ENCODE measurements around the gene LY9.

GRCh38 chr1:160807738-160808137 lies 11.8 kb downstream of the LY9 start:
- no peak for TF ChIP-seq HNF4A (conservative IDR thresholded peaks at IDR 0.05)
- no peak for TF ChIP-seq CTCF (IDR thresholded peaks at IDR 0.05; ENCODE audit: low read depth, low read length, missing input control)
- no peak for TF ChIP-seq RAD21 (IDR thresholded peaks at IDR 0.05)
- no peak for TF ChIP-seq TAF1 (conservative IDR thresholded peaks at IDR 0.05)
- no peak for TF ChIP-seq REST (IDR thresholded peaks at IDR 0.05)
- TF ChIP-seq, protein P1, sequence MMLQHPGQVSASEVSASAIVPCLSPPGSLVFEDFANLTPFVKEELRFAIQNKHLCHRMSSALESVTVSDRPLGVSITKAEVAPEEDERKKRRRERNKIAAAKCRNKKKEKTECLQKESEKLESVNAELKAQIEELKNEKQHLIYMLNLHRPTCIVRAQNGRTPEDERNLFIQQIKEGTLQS (IDR thresholded peaks at IDR 0.05) = no peak
- TF ChIP-seq RXRA (IDR thresholded peaks at IDR 0.05) = no peak
- TF ChIP-seq, protein P2, sequence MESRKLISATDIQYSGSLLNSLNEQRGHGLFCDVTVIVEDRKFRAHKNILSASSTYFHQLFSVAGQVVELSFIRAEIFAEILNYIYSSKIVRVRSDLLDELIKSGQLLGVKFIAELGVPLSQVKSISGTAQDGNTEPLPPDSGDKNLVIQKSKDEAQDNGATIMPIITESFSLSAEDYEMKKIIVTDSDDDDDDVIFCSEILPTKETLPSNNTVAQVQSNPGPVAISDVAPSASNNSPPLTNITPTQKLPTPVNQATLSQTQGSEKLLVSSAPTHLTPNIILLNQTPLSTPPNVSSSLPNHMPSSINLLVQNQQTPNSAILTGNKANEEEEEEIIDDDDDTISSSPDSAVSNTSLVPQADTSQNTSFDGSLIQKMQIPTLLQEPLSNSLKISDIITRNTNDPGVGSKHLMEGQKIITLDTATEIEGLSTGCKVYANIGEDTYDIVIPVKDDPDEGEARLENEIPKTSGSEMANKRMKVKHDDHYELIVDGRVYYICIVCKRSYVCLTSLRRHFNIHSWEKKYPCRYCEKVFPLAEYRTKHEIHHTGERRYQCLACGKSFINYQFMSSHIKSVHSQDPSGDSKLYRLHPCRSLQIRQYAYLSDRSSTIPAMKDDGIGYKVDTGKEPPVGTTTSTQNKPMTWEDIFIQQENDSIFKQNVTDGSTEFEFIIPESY (IDR thresholded peaks at IDR 0.05) = no peak
- TF ChIP-seq FOXA1 (IDR thresholded peaks at IDR 0.05) = no peak
